Stimulated activated CD4-positive, alpha-beta T cell treated with anti-CD3 and anti-CD28 coated beads, Interleukin-15, amount 100 ng/mL, for 1 hour (primary cell): Measurements from ENCODE around the gene VCAM1.
"Not testable (repeated sequence)": the region's sequence is repeated elsewhere in the genome, so short reads cannot be mapped to it uniquely, and the experiment has no call there.

Experiments
- DNase-seq, 2 donors: peaks; one replicate each; pipeline ENCODE4 v3.0.0-alpha.2; 2020; ENCODE audit warnings: low read depth in 1 of 2, low spot score in 1 of 2

The VCAM1 gene

DNA sequence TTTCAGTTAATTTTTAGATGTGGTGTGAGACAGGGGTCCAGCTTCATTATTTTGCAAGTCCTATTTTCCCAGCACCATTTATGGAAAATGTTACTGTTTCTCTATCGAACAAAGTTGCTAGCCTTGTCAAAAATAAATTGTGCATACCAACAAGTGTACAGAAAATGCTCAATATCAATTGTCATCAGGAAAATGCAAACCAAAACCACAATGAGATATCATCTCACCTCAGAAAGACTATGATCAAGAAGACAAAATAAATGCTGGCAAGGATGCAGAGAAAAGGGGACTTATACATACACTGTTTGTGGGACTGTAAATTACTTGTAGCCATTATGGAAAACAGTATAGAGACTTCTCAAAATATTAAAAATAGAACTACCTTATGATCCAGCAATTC, 54.8 kb downstream of the VCAM1 start:
- no peak for DNase-seq

DNA sequence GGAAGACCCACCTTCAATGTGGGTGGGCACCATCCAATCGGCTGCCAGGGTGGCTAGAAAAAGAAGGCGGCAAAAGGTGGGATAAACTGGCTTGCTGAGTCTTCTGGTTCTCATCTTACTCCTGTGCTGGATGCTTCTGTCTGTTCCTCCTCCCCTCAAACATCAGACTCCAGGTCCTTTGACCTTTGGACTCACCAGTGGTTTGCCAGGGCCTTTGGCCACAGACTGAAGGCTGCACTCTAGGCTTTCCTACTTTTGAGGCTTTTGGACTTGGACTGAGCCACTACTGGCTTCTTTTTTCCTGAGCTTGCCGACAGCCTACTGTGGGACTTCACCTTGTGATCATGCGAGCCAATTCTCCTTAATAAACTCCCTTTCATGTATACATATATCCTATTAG, 55.9 kb downstream of the VCAM1 start:
- DNase-seq: no peak

DNA sequence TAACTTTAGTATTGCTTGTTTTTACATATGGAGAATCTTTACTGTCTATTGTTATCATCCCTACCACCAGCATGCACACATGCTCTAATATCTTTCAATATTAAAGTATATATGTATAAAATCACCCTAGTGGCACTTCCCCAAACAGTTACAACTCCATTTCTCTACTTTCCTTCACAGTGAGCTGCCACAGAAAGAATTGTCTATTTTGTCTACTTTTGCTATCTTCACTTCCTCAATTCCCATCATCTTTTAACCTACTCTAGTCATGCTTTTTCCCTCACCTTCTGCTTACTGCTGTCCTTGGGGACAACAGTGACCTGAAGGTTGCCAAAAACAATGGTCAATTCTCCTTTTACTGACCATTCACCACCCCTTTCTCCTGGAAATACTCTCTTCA, 59.2 kb downstream of the VCAM1 start:
- DNase-seq: no peak

DNA sequence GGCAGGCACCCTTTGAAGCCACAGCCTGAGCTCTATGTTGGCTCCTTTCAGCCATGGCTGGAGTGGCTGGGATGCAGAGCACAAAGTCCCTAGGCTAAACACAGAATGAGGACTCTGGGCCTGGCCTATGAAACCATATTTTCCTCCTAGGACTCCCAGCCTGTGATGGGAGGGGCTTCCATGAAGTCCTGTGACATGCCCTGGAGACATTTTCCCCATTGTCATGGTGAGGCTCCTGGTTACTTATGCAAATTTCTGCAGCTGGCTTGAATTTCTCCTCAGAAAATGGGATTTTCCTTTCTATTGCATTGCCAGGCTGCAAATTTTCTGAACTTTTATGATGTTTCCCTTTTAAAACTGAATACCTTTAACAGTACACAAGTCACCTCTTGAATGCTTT, 61.3 kb downstream of the VCAM1 start:
- no peak for DNase-seq

DNA sequence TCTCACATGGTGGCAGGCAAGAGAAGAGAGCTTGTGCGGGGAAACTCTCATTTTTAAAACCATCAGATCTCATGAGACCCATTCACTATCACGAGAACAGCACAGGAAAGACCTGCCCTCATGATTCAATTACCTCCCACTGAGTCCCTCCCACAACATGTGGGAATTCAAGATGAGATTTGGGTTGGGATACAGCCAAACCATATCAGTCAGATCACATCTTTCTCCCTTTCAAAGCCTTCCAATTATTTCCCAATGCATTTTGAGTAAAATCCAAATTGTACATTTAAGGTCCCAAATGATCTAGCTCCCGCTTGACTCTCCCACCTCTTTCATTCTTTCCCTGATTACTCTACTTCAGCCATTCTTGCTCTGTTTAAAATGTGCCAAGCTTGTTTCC, 62.2 kb downstream of the VCAM1 start:
- DNase-seq: not testable (repeated sequence)

DNA sequence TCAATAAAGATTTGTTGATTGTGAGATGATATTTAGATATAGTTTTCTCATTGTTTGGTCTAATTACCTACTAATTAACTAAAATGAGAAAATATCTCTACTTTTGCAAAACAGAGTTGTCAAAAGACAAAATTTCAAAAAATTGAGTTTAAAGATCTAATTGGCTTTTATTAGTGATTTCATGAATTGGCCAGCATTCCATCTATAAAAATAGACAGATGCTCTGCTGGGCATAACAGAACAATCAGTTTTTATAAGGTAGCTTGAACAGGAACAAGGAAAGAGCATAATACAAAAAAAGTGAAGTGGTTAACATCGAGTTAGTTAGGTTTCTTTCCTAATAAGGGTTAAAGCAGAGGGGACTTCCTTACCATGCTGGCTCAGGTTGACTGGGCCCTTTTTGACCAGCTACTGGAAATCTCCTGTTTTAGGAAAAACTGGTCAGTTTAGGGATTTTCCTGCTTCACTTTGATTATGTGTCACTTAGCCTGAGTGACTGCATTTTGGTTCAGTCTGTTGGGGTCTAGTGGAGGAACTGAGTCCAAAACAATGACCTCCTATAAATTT, 63.0 kb downstream of the VCAM1 start:
- DNase-seq: no peak

DNA sequence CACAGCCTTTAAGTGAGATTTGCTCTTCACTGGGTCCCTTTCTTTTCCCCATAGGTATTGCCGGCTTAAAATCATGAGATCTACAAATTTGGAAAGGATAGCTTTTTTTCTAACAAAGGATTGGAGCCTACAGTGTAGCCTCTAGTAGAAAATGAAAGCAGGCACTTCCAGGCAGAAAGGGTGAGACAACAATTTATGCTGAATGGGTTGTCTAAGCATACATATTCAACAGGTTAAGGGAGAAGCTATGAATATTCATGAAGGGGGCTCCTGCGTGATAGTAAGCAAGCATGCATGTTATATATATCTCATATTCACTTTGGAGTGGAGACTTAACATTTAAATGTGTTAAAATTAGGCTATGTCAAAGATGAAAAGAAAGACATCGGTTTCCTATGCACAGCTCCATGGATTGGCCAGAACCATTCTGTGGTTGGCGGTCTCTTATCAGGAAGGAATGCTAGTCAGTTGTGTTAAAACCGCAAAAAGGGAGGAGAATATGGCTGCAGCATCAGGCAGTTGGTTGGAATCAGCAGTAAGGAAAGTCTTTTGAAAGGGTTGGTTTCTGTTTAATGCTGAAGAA, 66.0 kb downstream of the VCAM1 start:
- DNase-seq: no peak

DNA sequence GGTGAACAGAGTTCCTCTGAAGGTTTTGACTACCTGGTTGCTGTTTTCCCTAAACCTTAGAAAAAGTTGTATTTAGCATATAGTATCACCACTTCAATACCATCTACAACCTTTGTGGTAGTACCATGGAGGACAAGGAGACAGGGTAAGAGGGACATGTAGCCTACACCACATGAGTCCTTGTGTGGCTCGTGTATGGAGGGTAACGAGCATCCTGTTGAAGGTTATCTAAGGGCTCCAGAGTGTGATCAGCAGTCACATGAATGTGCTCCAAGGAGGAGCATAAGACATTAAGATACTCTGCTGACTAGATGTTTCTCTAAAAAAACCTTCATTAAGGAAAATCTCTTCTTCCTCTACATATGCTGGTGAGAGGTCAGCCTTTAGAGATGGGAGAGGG, 67.3 kb downstream of the VCAM1 start:
- no peak for DNase-seq
